Esophagus mucosa (tissue), 1 donor: ENCODE data around the gene GPT2. TPM values are rescaled to one million over a fixed set of nuclear protein-coding genes. Genes with fewer than 3 reads are reported as not detected.
A peak's percentile ranks its signal among the peaks of the same experiment; 100 is the strongest.

Source experiments
- ATAC-seq: fragments of 200-7000 bp; cut with Tn5 transposase; one replicate; pipeline ENCODE4 v1.9.1; 2020
- total RNA-seq: library from RNA; stranded (reverse); gene quantifications from one replicate; pipeline ENCODE4 v1.2.4, GENCODE V29; 2023
- donor health status: DM: yes; HTN: yes; CAD: no.

The GPT2 gene
- 92.0 TPM for total RNA-seq

GRCh38 chr16:46883690-46884512, at the start of gene GPT2:
GPT2 (plus strand) TSS chr16:46884362; CDS start chr16:46884716, 354 bp downstream.
- peak; percentile 94 for ATAC-seq

- peak; percentile 51 for ATAC-seq
Observed at GRCh38 chr16:46836534-46837530, 47.3 kb upstream of the GPT2 start.

- ATAC-seq = no peak
Observed at GRCh38 chr16:46839986-46840443, 44.1 kb upstream of the GPT2 start.

GRCh38 chr16:46842192-46842895, 41.8 kb upstream of the GPT2 start:
- no peak for ATAC-seq

- peak; percentile 35 for ATAC-seq
Observed at GRCh38 chr16:46843898-46844642, 40.1 kb upstream of the GPT2 start.

- no peak for ATAC-seq
Observed at GRCh38 chr16:46844771-46845170, 39.4 kb upstream of the GPT2 start.

- ATAC-seq = no peak
Observed at GRCh38 chr16:46845952-46846351, 38.2 kb upstream of the GPT2 start.

GRCh38 chr16:46848768-46849764, 35.1 kb upstream of the GPT2 start:
- ATAC-seq = no peak

- ATAC-seq = peak; percentile 13
Observed at GRCh38 chr16:46850619-46851555, 33.3 kb upstream of the GPT2 start.

GRCh38 chr16:46852130-46852529, 32.0 kb upstream of the GPT2 start:
- ATAC-seq = no peak

GRCh38 chr16:46853713-46854443, 30.3 kb upstream of the GPT2 start:
- peak; percentile 81 for ATAC-seq

- ATAC-seq = no peak
Observed at GRCh38 chr16:46854846-46855245, 29.3 kb upstream of the GPT2 start.

- no peak for ATAC-seq
Observed at GRCh38 chr16:46855389-46855788, 28.8 kb upstream of the GPT2 start.

GRCh38 chr16:46857368-46857945, 26.7 kb upstream of the GPT2 start:
- ATAC-seq = peak; percentile 39

- no peak for ATAC-seq
Observed at GRCh38 chr16:46858151-46858550, 26.0 kb upstream of the GPT2 start.

GRCh38 chr16:46859719-46860152, 24.4 kb upstream of the GPT2 start:
- ATAC-seq = peak; percentile 94

GRCh38 chr16:46862555-46863447, 21.4 kb upstream of the GPT2 start:
- ATAC-seq = no peak
